A549 treated with CORT108297 at 1 μM for 4 hours (cell line): Measurements from ENCODE around the gene MPP7. TPM values are rescaled to one million over a fixed set of nuclear protein-coding genes. Genes with fewer than 3 reads are reported as not detected.

Experiments used
- total RNA-seq: library from RNA; stranded (reverse); fragments of 200-300 nt; extraction: Qiagen RNA extraction; gene quantifications from 5 replicates; pipeline ENCODE4 v1.2.3, GENCODE V29; 2022

MPP7 gene
- 0.07 to 0.15 TPM (median 0.11 TPM) in 5 replicates for total RNA-seq

GRCh38 chr10:28302638-28303488, at the start of gene MPP7:
MPP7 (minus strand) TSS chr10:28303064; CDS start chr10:28238604, 64,460 bp downstream.

Other genes starting within 250 kb of the MPP7 start
- gene WAC, start 230.1 kb upstream of the MPP7 start, total RNA-seq: 58.4 to 75.6 TPM (median 73.1 TPM) in 5 replicates